SK-N-SH (cell line): ENCODE data around the gene PSMG3. TPM values are rescaled to one million over a fixed set of nuclear protein-coding genes. Genes with fewer than 3 reads are reported as not detected.

ENCODE experiments used
- CTCF ChIA-PET: fragments of 300-600, 350-600 bp; formaldehyde crosslinking; extraction: SDS; loops from one replicate; lab custom pipeline; 2021; lab: Yijun Ruan, JAX
- POLR2A ChIA-PET: fragments of 350-600 bp; sonication (Branson Sonifier 250); formaldehyde crosslinking; extraction: SDS; loops from one replicate; lab custom pipeline; 2020; ENCODE audit warnings: antibody characterized with exemption, inconsistent platforms; lab: Yijun Ruan, JAX
- DNase-seq: peaks from one replicate; pipeline ENCODE4 v3.0.0; 2012
- H2AFZ ChIP-seq: fragments of 200-600 bp; sonication (generic); 2 replicates; pipeline ENCODE4 v1.8.1; 2016; ENCODE audit warnings: antibody characterized with exemption, mild to moderate bottlenecking, low read depth
- H3F3A ChIP-seq: fragments of 200-600 bp; sonication (generic); replicated peaks from 2 replicates; pipeline ENCODE3; 2016; ENCODE audit warnings: antibody characterized with exemption, mild to moderate bottlenecking; ENCODE audit not compliant: insufficient read depth
- H3K27ac ChIP-seq, 2 experiments: fragments of 200-500 bp in 1 of 2; fragments of 200-600 bp in 1 of 2; sonication (Bioruptor generic) in 1 of 2; sonication (generic), shearing (Covaris generic) in 1 of 2; 2 replicates each; pipeline versions ENCODE4 v1.5.1 to v1.6.1; 2014 to 2016; ENCODE audit warnings: low read depth in 2 of 2, inconsistent platforms in 1 of 2, low read length in 1 of 2, mild to moderate bottlenecking in 1 of 2, mixed read lengths in 1 of 2
- H3K27me3 ChIP-seq: fragments of 200-600 bp; sonication (generic), shearing (Covaris generic); 2 replicates; pipeline ENCODE4 v1.6.1; 2016; ENCODE audit warnings: mixed run types; ENCODE audit not compliant: insufficient read depth
- H3K36me3 ChIP-seq, 2 experiments: fragments of 200-500 bp in 1 of 2; fragments of 200-600 bp in 1 of 2; sonication (Bioruptor generic) in 1 of 2; sonication (generic) in 1 of 2; replicated peaks in 1 of 2; 2 replicates each; pipeline versions ENCODE3 to v1.5.1; 2014 to 2016; ENCODE audit warnings: low read length in 1 of 2, mild to moderate bottlenecking in 1 of 2; ENCODE audit not compliant: insufficient read depth in 2 of 2, control insufficient read depth in 1 of 2
- H3K4me1 ChIP-seq, 2 experiments: fragments of 200-500 bp in 1 of 2; fragments of 200-600 bp in 1 of 2; sonication (Bioruptor generic) in 1 of 2; sonication (generic), shearing (Covaris generic) in 1 of 2; 2 replicates each; pipeline versions ENCODE4 v1.5.1 to v1.6.1; 2014 to 2016; ENCODE audit warnings: low read depth in 1 of 2, low read length in 1 of 2, mixed run types in 1 of 2; ENCODE audit not compliant: insufficient read depth in 2 of 2, control insufficient read depth in 1 of 2
- H3K4me2 ChIP-seq: fragments of 200-600 bp; sonication (generic), shearing (Covaris generic); 2 replicates; pipeline ENCODE4 v1.6.1; 2017; ENCODE audit warnings: mixed run types
- H3K4me3 ChIP-seq, 2 experiments: fragments of 200-500 bp in 1 of 2; fragments of 200-600 bp in 1 of 2; sonication (Bioruptor generic) in 1 of 2; sonication (generic), shearing (Covaris generic) in 1 of 2; 2 replicates each; pipeline versions ENCODE4 v1.5.1 to v1.8.1; 2014 to 2016; ENCODE audit warnings: low read depth in 2 of 2, inconsistent platforms in 1 of 2, low read length in 1 of 2, mild to moderate bottlenecking in 1 of 2, mixed read lengths in 1 of 2, moderate library complexity in 1 of 2
- H3K79me2 ChIP-seq: fragments of 200-600 bp; sonication (generic); 2 replicates; pipeline ENCODE4 v1.8.1; 2017; ENCODE audit warnings: mild to moderate bottlenecking; ENCODE audit not compliant: insufficient read depth
- H3K9ac ChIP-seq: fragments of 200-600 bp; sonication (generic); 2 replicates; pipeline ENCODE4 v1.6.1; 2017; ENCODE audit warnings: mixed run types
- H3K9me2 ChIP-seq: fragments of 200-600 bp; sonication (generic); 2 replicates; pipeline ENCODE4 v1.6.1; 2017; ENCODE audit warnings: mixed run types
- H3K9me3 ChIP-seq: fragments of 200-600 bp; sonication (generic); 2 replicates; pipeline ENCODE4 v1.6.1; 2017; ENCODE audit warnings: mixed run types, mild to moderate bottlenecking, moderate library complexity
- H4K20me1 ChIP-seq: fragments of 200-600 bp; sonication (generic); 2 replicates; pipeline ENCODE4 v1.6.1; 2017; ENCODE audit warnings: mild to moderate bottlenecking, mixed run types; ENCODE audit not compliant: insufficient read depth
- CHD2 ChIP-seq: fragments of 150-350 bp; IDR thresholded peaks from 2 replicates; pipeline ENCODE4 v1.6.1; 2018; ENCODE audit warnings: low read length; ENCODE audit not compliant: partially characterized antibody
- ELF1 ChIP-seq: IDR thresholded peaks from 2 replicates; pipeline ENCODE4 v1.4.0; 2012
- EP300 ChIP-seq, 2 experiments: IDR thresholded peaks; 2 replicates each; pipeline versions ENCODE4 v1.4.0 to v1.6.1; 2012; ENCODE audit warnings: borderline replicate concordance in 1 of 2, low read depth in 1 of 2, low read length in 1 of 2
- FOSL2 ChIP-seq: IDR thresholded peaks from 2 replicates; pipeline ENCODE4 v1.4.0; 2012; ENCODE audit warnings: low read depth, mild to moderate bottlenecking, moderate library complexity, borderline replicate concordance
- JUND ChIP-seq: IDR thresholded peaks from 2 replicates; pipeline ENCODE4 v1.4.0; 2012
- MEF2A ChIP-seq: IDR thresholded peaks from 2 replicates; pipeline ENCODE4 v1.4.0; 2012; ENCODE audit warnings: low read depth, borderline replicate concordance
- NFIC ChIP-seq: IDR thresholded peaks from 2 replicates; pipeline ENCODE4 v1.4.0; 2012; ENCODE audit warnings: borderline replicate concordance
- NRF1 ChIP-seq: IDR thresholded peaks from 2 replicates; pipeline ENCODE4 v1.6.1; 2012; ENCODE audit warnings: low read depth, mild to moderate bottlenecking, low read length
- POLR2AphosphoS5 ChIP-seq: IDR thresholded peaks from 2 replicates; pipeline ENCODE4 v1.6.1; 2012; ENCODE audit warnings: low read depth, low read length
- RFX5 ChIP-seq: IDR thresholded peaks from 2 replicates; pipeline ENCODE4 v1.6.1; 2012; ENCODE audit warnings: mild to moderate bottlenecking, improper control_type of control experiment, low read length
- RXRA ChIP-seq: IDR thresholded peaks from 2 replicates; pipeline ENCODE4 v1.4.0; 2012; ENCODE audit warnings: low read depth, mild to moderate bottlenecking, borderline replicate concordance
- TEAD4 ChIP-seq: IDR thresholded peaks from 2 replicates; pipeline ENCODE4 v1.4.0; 2012; ENCODE audit warnings: mild to moderate bottlenecking, borderline replicate concordance; ENCODE audit not compliant: insufficient read depth
- YY1 ChIP-seq: IDR thresholded peaks from 2 replicates; pipeline ENCODE4 v1.4.0; 2012; ENCODE audit warnings: low read depth, mild to moderate bottlenecking
- WGBS: methylation state at CpG from one replicate; pipeline ENCODE4 v1.1.6; 2017; ENCODE audit warnings: low lambda C conversion rate; 5-methylcytosine and 5-hydroxymethylcytosine counted together
- polyA plus RNA-seq, 3 experiments: library from polyadenylated mRNA; depleted of rRNA; stranded (reverse); fragments of >200 nt; gene quantifications; 2 replicates each; pipeline ENCODE4 v1.2.3, GENCODE V29; 2012
- TF ChIP-seq, protein P1 (sequence below): IDR thresholded peaks from 2 replicates; pipeline ENCODE4 v1.4.0; 2012; ENCODE audit warnings: low read depth
- TF ChIP-seq, protein P2 (sequence below): fragments of 150-350 bp; IDR thresholded peaks from 2 replicates; pipeline ENCODE4 v1.6.1; 2016; ENCODE audit warnings: mild to moderate bottlenecking, low read depth, low read length
- TF ChIP-seq, protein P3 (sequence below): IDR thresholded peaks from 2 replicates; pipeline ENCODE4 v1.4.0; 2012; ENCODE audit warnings: low read depth, borderline replicate concordance

The PSMG3 gene
- polyA plus RNA-seq, 1 of the 3 experiments (the other 2 are of a cell fraction), result 109 TPM

DNA sequence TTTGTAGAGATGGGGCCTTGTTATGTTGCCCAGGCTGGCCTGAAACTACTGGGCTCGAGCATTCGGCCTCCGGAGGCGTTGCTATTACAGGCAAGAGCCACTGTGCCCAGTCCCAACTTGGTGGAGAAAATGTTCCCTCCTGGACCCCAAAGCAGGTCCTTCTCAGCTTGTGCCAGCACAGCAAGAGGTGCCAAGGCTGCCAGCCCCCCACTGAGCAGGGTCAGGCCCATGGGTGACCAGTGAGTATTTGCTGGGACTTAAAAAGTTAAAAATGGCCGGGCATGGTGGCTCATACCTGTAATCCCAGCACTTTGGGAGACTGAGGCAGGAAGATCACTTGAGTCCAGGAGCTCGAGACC, 34.8 kb downstream of the PSMG3 start (continued):
- TF ChIP-seq POLR2AphosphoS5, result no peak
- no peak for TF ChIP-seq FOSL2
- TF ChIP-seq TEAD4, result no peak
- TF ChIP-seq, protein P1, sequence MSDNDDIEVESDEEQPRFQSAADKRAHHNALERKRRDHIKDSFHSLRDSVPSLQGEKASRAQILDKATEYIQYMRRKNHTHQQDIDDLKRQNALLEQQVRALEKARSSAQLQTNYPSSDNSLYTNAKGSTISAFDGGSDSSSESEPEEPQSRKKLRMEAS, result no peak
- TF ChIP-seq, protein P2, sequence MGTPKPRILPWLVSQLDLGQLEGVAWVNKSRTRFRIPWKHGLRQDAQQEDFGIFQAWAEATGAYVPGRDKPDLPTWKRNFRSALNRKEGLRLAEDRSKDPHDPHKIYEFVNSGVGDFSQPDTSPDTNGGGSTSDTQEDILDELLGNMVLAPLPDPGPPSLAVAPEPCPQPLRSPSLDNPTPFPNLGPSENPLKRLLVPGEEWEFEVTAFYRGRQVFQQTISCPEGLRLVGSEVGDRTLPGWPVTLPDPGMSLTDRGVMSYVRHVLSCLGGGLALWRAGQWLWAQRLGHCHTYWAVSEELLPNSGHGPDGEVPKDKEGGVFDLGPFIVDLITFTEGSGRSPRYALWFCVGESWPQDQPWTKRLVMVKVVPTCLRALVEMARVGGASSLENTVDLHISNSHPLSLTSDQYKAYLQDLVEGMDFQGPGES, result no peak
- TF ChIP-seq ELF1, result no peak
- no peak for TF ChIP-seq RFX5
- no peak for TF ChIP-seq CHD2
- TF ChIP-seq, all 33 proteins: peak for 0

DNA sequence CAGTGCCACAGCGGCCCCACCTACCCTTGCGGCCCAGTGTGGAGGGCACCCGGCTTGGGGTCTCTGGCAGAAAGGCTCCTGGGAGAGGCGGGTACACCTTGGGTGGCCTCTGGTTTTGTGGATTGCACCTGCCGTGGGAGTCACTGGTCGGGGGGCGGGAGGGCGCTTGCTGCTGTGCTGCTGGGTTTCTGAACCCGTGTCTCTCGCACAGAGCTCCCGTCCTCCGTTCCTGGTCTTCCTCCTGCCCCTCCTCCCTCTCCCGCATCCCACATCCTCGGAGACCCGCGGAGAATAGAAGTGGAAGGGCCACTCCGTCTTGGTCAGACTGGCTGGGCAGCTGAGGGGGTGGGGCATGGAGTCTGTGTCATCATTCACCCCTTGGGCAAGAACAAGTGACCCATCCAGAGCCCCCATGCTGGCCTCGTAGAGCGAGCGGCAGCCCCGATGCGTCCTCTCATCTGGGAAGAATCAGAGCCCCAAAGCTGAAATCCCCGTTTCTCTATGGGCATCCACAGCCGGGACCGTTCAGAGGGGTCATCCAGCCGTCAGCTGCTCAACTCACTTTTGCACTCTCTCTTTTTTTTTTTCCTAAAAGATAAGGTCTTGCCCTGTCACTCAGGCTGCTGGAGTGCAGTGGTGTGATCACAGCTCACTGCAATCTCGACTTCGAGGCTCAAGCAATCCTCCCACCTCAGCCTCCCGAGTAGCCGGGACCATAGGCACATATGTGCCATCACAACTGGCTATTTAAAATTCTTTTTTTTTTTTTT, 35.3 kb downstream of the PSMG3 start:
- Histone ChIP-seq H3K9me3 (no peaks in the 10 kb centered on the region), H2AFZ (no peak overlapping the region), H3K79me2 (peaks cover 84% of the 10 kb centered on the region), H4K20me1 (peaks cover 13% of the 10 kb centered on the region; the same call in 1 of the 2 replicates), H3F3A (peaks cover 37% of the 10 kb centered on the region), H3K9me2 (no peaks in the 10 kb centered on the region), H3K36me3 (peaks cover 0 to 3% of the 10 kb centered on the region in 2 experiments), H3K4me3 (no peak overlapping the region), H3K27me3 (no peaks in the 10 kb centered on the region), H3K27ac (peak overlapping the region in 1 of 2 experiments; percentile 97; a peak in 2 of 4 replicates), H3K9ac (peak overlapping the region; percentile 62; the same call in 1 of the 2 replicates), H3K4me1 (peaks cover 47 to 61% of the 10 kb centered on the region in 2 experiments; a peak in 3 of 4 replicates), H3K4me2 (peak overlapping the region; percentile 92)
- no peak for DNase-seq
- POLR2A ChIA-PET, result no interaction called here
- TF ChIP-seq RXRA, result no peak
- TF ChIP-seq, protein P3, sequence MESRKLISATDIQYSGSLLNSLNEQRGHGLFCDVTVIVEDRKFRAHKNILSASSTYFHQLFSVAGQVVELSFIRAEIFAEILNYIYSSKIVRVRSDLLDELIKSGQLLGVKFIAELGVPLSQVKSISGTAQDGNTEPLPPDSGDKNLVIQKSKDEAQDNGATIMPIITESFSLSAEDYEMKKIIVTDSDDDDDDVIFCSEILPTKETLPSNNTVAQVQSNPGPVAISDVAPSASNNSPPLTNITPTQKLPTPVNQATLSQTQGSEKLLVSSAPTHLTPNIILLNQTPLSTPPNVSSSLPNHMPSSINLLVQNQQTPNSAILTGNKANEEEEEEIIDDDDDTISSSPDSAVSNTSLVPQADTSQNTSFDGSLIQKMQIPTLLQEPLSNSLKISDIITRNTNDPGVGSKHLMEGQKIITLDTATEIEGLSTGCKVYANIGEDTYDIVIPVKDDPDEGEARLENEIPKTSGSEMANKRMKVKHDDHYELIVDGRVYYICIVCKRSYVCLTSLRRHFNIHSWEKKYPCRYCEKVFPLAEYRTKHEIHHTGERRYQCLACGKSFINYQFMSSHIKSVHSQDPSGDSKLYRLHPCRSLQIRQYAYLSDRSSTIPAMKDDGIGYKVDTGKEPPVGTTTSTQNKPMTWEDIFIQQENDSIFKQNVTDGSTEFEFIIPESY, result no peak
- TF ChIP-seq MEF2A, result no peak
- no peak for TF ChIP-seq YY1
- TF ChIP-seq EP300 (IDR thresholded peaks at IDR 0.05; ENCODE audit: borderline replicate concordance in 1 of 2, low read depth in 1 of 2, low read length in 1 of 2), result no peak
- TF ChIP-seq TEAD4, result no peak
- TF ChIP-seq NFIC, result no peak
- no peak for TF ChIP-seq POLR2AphosphoS5
- no peak for TF ChIP-seq NRF1
- no peak for TF ChIP-seq CHD2
- TF ChIP-seq JUND, result no peak
- CTCF ChIA-PET, result interaction anchor here (0.8 to 4.0 kb wide), 5 partner anchors 21 to 58 kb away, joined by 3 to 24 read pairs (median 5); partner anchors contain the start of gene TMEM184A
- 88% methylated on average over 30 of the region's 30 CpGs for WGBS
